ENCODE data around the gene RAI14.

GRCh38 chr5:34869256-34869655, 213.1 kb downstream of the RAI14 start:
- TF ChIP-seq CTCF (conservative IDR thresholded peaks at IDR 0.05; ENCODE audit: low read length) = no peak
- no peak for TF ChIP-seq EZH2phosphoT487 (IDR thresholded peaks at IDR 0.05; ENCODE audit: borderline replicate concordance, low read depth, low read length)
